ENCODE data around the gene SPATA20. TPM values are rescaled to one million over a fixed set of nuclear protein-coding genes. Genes with fewer than 3 reads are reported as not detected.

The SPATA20 gene
- total RNA-seq, 1 experiment from 2014 or later: 59.6 TPM

DNA sequence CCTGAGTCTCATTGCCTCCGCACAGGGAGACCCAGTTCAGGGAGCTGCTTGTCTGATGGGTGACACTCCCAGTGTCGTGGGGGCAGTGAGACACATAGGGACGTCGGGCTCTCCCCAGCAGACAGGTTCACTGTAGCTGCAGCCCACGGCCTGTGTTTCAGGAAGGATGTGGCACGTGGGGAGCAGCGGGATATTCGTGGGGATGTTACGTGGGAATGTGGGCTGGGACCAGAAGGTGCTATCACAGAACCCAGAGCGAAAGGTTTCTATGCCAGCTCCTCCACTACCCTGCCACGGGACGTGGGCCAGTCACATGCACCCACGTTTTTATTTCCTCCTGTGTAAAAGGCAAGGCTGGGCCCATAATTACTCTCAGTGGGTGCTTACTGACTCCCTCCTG lies 29.9 kb downstream of the SPATA20 start:
- Histone ChIP-seq H3K9me3 (no peaks in the 10 kb centered on the region), H3K36me3 (no peaks in the 10 kb centered on the region), H3K27me3 (no peaks in the 10 kb centered on the region), H3K4me3 (no peak overlapping the region)
- DNase-seq: no peak

DNA sequence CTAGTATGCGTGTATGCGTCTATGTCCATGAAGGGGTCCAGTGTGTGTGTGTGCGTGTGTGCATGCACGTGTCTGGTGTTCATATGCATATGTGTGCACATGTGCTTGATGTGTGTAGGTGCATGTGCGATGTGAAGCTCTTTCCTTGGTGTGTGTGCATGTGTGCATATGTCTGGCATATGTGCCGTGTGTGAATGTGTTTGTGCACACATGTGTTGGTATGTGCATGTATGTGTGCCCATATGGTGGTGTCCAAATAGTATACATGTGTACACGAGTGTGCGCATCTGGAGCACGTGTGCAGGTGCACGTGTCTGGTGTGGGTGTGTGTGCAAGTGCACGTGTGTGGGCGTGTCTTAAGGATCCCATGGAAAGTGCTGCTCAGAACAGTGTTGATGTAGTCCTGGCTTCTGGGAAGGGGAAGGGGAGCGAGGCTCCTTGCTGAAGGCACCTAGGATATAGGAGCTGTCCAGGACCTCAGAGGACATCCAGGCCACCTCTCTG lies 30.5 kb downstream of the SPATA20 start:
- H3K4me3 ChIP-seq: no peak overlapping the region
- H3K36me3 ChIP-seq: no peaks in the 10 kb centered on the region
- no peak for DNase-seq
- H3K9me3 ChIP-seq: no peaks in the 10 kb centered on the region
- no peaks in the 10 kb centered on the region for H3K27me3 ChIP-seq

DNA sequence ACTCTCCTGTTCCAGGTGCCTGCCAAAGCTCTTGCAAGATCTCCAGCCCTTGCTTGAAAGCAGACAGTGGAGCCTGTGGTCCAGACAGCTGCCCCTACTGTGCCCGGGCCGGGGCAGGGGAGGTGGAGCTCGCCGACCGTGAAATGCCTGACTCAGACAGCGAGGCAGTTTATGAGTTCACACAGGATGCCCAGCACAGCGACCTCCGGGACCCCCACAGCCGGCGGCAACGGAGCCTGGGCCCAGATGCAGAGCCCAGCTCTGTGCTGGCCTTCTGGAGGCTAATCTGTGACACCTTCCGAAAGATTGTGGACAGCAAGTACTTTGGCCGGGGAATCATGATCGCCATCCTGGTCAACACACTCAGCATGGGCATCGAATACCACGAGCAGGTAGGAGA lies 31.2 kb downstream of the SPATA20 start:
- no peaks in the 10 kb centered on the region for H3K27me3 ChIP-seq
- no peak overlapping the region for H3K4me3 ChIP-seq
- DNase-seq: no peak
- H3K9me3 ChIP-seq: no peaks in the 10 kb centered on the region
- H3K36me3 ChIP-seq: no peaks in the 10 kb centered on the region

DNA sequence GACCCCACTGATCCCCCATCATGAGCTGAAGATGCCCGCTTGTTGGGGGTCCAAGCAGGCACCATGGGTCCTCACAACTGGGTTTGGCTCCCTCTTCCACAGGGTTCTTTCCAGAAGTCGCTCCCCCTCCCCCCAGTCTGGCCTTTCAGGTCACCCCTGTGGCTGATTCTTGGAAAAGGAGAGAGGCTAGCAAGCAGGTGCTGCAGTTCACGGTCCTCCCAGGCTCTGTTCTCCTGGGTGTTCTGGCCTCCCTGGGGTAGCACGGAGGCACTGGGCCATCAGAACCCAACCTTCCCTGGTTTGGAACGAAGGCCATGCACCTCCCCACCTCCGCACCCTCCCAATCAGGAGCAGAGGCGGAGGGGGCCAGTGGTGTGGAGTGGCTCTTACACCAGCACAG lies 32.4 kb downstream of the SPATA20 start:
- Histone ChIP-seq H3K4me3 (no peak overlapping the region), H3K36me3 (no peaks in the 10 kb centered on the region), H3K27me3 (no peaks in the 10 kb centered on the region), H3K9me3 (no peaks in the 10 kb centered on the region)
- no peak for DNase-seq

DNA sequence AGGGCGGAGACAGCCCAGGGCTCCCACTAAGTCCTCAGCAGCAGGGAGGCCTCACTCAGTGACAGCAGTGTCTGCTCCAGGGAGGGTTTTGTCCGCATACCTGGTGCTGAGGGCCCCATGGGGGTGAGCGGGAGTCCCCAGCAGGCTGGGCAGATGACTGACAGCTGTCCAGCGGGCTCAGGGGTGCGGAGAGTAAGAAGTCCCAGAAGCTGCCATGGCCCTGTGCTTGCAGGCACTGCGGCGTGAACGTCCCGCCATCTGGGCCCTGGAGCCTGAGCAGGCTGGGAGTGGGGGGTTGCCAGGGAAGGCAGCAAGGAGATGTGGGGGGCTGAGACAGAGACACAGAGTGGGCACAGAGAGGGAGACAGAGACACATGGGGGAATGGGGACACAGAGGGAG lies 33.7 kb downstream of the SPATA20 start:
- Histone ChIP-seq H3K36me3 (no peaks in the 10 kb centered on the region), H3K27me3 (no peaks in the 10 kb centered on the region), H3K4me3 (no peak overlapping the region), H3K9me3 (no peaks in the 10 kb centered on the region)
- no peak for DNase-seq

DNA sequence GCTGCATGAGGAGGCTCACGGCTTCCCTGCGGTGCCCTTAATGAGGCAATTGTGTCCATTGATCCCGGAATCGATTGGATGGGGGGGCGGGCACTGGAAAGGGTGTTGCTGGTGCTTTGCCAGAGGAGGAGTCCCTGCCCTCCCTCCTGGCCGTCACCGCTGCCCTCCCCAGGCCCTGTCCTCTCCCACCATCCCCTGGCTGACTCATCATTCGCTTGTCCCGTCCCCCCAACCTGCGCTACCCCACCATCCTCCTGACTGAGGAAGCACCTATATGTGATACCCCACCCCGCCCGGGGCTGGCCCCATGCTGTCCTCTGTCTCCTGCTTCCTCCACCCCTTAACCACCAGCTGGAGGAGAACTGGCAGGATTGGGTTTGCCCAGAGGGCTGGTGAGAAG lies 34.3 kb downstream of the SPATA20 start:
- Histone ChIP-seq H3K9me3 (no peaks in the 10 kb centered on the region), H3K27me3 (no peaks in the 10 kb centered on the region), H3K4me3 (no peak overlapping the region), H3K36me3 (no peaks in the 10 kb centered on the region)
- DNase-seq: no peak

DNA sequence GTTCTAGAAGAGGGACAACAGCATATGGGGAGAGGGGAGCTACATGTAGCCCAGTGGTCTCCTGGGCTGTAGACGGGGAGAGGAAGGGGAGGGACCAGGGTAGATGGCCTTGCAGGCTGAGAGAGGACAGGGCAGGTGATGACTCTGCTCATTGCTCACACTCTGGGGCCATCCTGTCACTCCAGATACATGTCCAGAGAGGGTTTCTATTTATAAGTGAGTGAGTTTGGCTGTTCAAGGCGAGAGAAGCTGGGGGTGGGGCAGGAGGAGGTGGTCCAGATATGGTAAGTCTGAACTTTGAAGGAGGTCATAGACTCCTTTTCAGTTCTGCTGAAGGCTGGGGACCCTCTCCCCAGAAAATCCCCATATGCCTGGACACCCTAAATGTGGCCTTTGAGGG lies 35.8 kb downstream of the SPATA20 start:
- no peak for DNase-seq
- Histone ChIP-seq H3K9me3 (no peaks in the 10 kb centered on the region), H3K27me3 (no peaks in the 10 kb centered on the region), H3K36me3 (no peaks in the 10 kb centered on the region), H3K4me3 (no peak overlapping the region)

DNA sequence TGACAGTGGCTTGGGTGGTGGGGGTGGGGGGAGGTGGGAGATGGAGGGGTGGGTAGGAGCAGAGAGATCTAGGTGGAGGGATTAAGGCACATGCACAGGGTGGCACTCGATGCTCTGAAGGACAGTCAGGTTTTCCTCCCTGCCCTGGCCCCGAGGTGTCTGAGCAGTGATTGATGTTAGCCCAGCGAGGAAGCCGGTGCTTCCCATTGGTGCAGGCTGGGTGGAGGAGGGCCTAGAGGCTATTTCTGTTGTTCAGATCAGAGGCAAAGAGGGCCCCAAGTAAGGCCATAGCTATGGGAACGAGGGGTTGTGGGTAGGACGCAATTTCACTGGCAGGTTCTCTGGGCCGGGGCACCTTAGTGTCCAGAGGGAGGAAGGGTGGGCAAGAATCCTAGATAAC lies 36.7 kb downstream of the SPATA20 start:
- Histone ChIP-seq H3K36me3 (no peaks in the 10 kb centered on the region), H3K9me3 (no peaks in the 10 kb centered on the region), H3K4me3 (no peak overlapping the region), H3K27me3 (no peaks in the 10 kb centered on the region)
- DNase-seq: no peak

DNA sequence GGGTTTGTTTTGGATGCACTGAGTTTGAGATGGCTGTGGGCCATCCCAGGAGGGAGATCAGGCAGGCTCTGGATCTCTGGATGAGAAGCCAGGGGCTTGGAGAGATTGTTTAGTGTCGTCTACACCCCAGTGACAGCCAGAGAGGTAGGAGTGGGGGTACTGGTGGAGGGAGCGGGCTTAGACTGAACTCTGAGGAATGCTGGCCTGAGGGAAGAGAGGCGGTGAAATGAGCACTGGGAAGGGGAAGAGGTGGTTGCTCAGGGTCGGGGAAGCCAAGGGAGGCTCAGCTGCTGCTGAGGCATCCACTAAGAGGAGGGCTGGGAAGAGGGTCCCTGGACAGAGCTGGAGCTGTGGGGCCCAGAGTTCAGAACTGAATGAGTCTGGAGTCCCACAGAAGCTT lies 37.1 kb downstream of the SPATA20 start:
- Histone ChIP-seq H3K27me3 (no peaks in the 10 kb centered on the region), H3K36me3 (no peaks in the 10 kb centered on the region), H3K4me3 (no peak overlapping the region), H3K9me3 (no peaks in the 10 kb centered on the region)
- DNase-seq: no peak

DNA sequence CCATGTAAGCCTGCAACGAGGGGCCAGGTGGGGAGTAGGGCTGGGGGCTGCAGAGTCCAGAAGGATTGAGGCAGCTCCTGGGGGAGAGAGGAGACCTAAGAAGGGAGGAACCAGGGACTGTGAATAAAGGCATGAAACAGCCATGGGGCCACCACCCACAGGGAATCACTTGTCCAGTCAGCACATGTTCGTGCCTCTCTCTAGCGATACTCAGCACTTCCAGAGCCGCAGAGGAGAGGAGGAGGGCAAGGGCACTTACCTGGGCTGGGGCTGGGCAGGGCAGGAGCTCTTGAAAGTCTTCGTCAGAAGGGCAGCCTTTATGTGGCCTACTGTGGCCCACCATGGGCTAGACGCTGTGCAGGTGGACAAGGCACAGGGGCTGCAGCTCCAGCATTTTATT lies 37.8 kb downstream of the SPATA20 start:
- Histone ChIP-seq H3K27me3 (no peaks in the 10 kb centered on the region), H3K4me3 (no peak overlapping the region), H3K36me3 (no peaks in the 10 kb centered on the region), H3K9me3 (no peaks in the 10 kb centered on the region)
- no peak for DNase-seq

DNA sequence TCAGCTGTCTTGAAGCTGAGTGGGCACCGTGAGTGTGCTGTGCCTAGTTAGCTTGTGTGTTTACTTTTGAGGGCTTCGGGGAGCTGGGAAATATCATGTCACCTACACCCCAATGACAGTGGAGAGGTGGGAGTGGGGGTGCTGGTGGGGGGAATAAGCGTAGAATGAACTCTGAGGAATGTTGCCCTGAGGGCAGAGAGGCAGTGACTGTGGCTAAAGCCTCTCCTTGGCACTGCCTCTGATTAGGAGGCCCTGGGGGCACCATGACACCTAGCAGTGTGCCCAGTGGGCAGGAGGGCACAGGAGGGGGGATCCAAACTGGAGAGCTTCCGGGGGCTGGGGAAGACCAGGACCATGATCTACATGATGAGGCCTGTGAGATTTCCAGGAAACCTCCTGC lies 38.4 kb downstream of the SPATA20 start:
- Histone ChIP-seq H3K4me3 (no peak overlapping the region), H3K36me3 (no peaks in the 10 kb centered on the region), H3K27me3 (no peaks in the 10 kb centered on the region), H3K9me3 (no peaks in the 10 kb centered on the region)
- no peak for DNase-seq

DNA sequence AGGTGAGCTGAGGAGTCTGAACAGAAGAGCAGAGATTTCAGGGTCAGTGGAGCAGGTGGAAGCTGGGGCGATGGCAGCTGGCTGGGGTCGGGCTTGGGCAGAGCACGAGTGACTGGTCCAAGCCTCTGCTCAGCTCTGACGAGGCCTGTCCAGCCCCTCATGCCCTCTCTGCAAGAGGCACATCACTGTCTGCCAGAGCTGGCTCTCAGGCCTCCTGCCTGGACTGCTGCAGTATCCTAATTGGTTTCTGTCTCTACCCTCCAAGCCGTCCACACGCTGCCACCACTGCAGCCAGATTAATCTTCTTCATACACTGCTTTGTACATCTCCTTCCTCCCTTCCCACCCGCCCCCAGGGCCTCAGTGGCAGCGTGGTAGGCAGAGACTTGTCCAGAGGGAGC lies 38.9 kb downstream of the SPATA20 start:
- Histone ChIP-seq H3K9me3 (no peaks in the 10 kb centered on the region), H3K4me3 (no peak overlapping the region), H3K27me3 (no peaks in the 10 kb centered on the region), H3K36me3 (no peaks in the 10 kb centered on the region)
- no peak for DNase-seq

DNA sequence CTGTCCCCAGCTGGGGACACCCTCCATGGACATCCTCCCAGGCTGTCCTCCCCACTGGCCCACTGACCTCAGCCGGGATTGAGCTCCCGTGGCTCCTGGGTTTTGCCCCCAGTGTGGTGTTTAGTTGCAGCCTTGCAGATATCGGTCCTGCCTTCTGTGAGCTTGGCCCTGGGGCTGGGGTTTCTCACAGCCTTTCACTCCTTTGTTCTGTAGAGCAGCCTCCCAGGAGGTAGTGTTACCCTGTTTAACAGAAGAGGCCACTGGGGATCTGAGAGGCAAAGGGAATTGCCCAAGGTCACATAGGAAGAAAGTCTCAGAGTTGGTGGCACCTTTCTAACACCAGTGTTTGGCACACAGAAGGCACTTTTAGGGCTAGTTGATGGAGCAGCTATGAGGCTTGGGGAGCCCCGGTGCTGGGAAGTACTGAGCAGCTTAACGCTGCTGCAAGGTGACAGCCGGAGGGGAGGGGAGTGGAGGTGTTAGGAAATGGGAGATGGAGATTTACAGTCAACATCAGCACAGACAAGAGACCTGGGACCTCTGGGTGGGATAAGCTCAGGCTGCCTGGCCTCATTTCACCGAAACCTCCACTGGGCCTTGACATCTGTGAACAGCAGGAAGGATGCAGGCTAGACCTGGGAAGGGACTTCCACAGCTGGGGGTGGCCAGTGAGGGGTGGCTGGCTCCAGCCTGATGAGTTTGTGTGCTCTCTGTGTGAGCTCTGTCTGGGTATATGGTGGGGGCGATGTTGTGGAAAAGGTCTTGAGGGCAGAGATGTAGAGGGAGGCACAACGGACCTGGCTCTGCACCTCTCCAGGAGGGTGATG lies 39.7 kb downstream of the SPATA20 start:
- H3K36me3 ChIP-seq: no peaks in the 10 kb centered on the region
- no peak for DNase-seq
- no peaks in the 10 kb centered on the region for H3K9me3 ChIP-seq
- no peaks in the 10 kb centered on the region for H3K27me3 ChIP-seq
- no peak overlapping the region for H3K4me3 ChIP-seq

DNA sequence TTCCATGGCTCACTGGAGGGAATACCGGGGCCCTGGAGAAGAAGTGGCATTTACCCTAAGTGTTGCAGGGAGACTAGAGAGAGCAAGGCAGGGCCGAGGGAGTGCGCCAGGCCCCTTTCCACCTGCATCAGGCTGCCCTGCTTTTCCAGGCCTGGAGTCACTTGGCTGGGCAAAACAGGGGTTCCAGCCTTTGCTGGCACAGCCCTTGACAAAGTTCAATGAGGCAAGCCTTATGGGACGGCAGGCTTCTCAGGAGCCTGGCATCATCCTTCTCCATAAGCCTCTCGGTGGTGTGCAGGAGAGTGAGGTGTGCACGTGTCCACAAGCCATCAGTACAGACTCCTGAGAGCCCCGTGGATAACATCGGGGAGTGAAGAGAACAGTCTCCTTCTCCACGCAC lies 40.6 kb downstream of the SPATA20 start:
- no peak overlapping the region for H3K4me3 ChIP-seq
- H3K27me3 ChIP-seq: no peaks in the 10 kb centered on the region
- DNase-seq: no peak
- no peaks in the 10 kb centered on the region for H3K9me3 ChIP-seq
- no peaks in the 10 kb centered on the region for H3K36me3 ChIP-seq

DNA sequence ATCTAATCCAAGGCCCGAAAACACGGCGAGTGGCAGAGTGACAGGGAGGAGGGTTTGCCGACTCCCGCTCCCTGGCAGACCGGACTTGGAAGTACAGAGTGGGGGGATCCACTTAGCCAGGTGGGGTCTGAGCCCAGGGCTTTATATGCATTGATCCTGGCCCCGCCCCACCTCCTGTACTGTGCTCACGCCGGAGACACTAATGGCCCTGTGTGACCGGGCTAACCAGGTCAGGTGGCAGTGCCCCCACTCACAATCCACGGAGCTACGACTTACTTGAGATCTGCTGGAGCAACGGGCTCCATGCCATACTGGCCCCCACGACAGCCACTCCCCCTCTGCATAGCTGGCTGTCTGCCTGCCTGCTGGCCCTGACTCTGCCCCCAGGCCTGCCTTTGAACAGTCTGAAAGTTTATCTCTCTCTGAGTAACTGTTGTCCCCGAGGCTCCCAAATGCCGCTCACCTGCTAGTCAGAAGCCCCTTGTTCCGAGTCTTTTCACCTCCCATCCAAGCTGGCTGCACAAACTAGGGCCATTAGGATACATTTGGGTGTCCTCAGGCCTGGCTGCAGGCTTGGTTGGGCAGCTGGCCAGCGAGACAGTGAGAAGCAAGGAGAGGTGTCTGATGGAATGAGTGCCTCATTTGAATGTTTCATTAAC lies 41.5 kb downstream of the SPATA20 start:
- Histone ChIP-seq H3K36me3 (no peaks in the 10 kb centered on the region), H3K27me3 (no peaks in the 10 kb centered on the region), H3K9me3 (no peaks in the 10 kb centered on the region), H3K4me3 (no peak overlapping the region)
- DNase-seq: no peak

DNA sequence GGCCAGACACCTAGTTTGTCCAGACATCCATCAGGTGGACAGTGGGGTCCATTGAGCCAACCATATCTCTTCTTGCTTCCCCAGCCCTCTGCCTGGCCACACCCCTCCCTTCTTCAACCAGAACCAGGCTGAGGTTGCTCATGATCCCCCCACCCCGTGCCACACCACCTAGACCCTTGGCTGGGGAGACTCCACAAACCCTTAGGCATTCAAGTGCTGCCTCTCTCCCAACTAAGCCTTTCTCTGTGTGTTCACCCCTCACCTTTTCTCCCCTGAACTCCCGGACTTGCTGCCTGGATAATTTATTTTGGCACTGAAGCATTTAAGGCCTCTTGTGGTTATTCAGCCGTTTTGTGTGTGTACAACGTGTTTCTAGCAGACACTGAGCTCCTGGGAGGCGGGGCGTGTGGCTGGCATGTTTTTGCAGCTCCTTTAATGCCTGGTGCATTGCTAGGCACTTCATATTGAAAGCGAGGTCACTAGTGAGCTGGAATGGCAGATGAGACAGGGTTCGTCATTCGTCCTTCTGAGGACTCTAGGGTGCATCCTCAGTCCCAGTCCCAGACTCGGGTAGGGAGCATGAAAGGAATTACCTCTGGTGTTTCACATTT lies 42.2 kb downstream of the SPATA20 start:
- Histone ChIP-seq H3K4me3 (no peak overlapping the region), H3K9me3 (no peaks in the 10 kb centered on the region), H3K27me3 (no peaks in the 10 kb centered on the region), H3K36me3 (no peaks in the 10 kb centered on the region)
- no peak for DNase-seq

DNA sequence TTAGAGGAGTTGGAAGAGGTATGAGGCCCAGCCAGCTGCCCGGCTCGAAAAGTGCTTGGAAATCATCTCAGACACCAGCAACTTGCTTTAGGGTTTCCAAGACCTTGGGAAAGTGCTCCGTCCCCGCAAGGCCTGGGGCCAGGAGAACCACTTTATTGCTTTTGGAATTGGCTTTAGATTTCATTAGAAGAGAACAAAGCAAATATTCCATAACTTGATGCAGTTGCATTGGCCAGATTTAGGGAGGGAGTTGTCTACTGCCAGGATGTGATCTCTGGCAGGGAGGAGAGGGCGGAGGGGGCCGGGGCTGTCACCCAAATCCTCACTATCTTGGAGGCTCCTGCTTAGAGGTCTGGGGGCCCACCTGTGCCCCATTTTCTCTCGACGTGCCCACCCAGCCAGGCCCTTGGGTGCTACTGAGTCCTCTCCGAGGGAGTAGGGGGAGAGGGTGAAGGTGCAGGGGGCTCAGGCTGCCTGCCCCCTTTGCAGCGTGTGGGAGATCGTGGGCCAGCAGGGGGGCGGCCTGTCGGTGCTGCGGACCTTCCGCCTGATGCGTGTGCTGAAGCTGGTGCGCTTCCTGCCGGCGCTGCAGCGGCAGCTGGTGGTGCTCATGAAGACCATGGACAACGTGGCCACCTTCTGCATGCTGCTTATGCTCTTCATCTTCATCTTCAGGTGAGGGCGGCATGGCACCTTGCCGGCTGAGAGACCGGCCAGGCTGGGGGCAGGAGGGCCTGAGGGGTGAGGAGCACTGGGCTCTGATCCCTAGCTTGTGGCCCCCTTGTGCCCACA lies 44.2 kb downstream of the SPATA20 start:
- Histone ChIP-seq H3K4me3 (no peak overlapping the region), H3K9me3 (no peaks in the 10 kb centered on the region), H3K36me3 (no peaks in the 10 kb centered on the region), H3K27me3 (no peaks in the 10 kb centered on the region)
- no peak for DNase-seq

Data from MG63 (cell line).